Naive thymus-derived CD4-positive, alpha-beta T cell (primary cell): ENCODE measurements around the gene TMEM72. TPM values are rescaled to one million over a fixed set of nuclear protein-coding genes. Genes with fewer than 3 reads are reported as not detected.

Experiments used
- ATAC-seq: fragments of 150-1000 bp; cut with Tn5 transposase; 2 replicates; pipeline ENCODE4 v1.10.0; 2021; ENCODE audit warnings: mild to moderate bottlenecking, moderate library complexity
- CTCF ChIA-PET: fragments of 350-600 bp; sonication (Branson Sonifier 250); formaldehyde crosslinking; loops from one replicate; lab custom pipeline; 2021; ENCODE audit warnings: antibody characterized with exemption; lab: Charles Lee
- POLR2A ChIA-PET: fragments of 350-600 bp; sonication (Branson Sonifier 250); formaldehyde crosslinking; loops from one replicate; lab custom pipeline; 2021; ENCODE audit warnings: antibody characterized with exemption, inconsistent platforms; lab: Charles Lee
- DNase-seq, 9 donors: peaks; one replicate each; pipeline versions ENCODE4 v3.0.0 to v3.0.0-alpha.2; 2020 to 2022; ENCODE audit warnings: mixed read lengths in 1 of 9
- H3K27ac ChIP-seq: one replicate; pipeline ENCODE4 v1.7.0; 2013; ENCODE audit warnings: mild to moderate bottlenecking, low read depth, low read length, moderate library complexity
- H3K27me3 ChIP-seq, 2 donors: one replicate each; pipeline ENCODE4 v1.7.0; 2013; ENCODE audit warnings: low read length in 2 of 2, mild to moderate bottlenecking in 2 of 2, moderate library complexity in 2 of 2; ENCODE audit not compliant: control insufficient read depth in 2 of 2, insufficient read depth in 2 of 2
- H3K36me3 ChIP-seq, 3 experiments: 1 replicate in 2 of 3; 2 replicates in 1 of 3; pipeline ENCODE4 v1.7.0; 2013; ENCODE audit warnings: low read length in 3 of 3, mild to moderate bottlenecking in 3 of 3, moderate library complexity in 1 of 3; ENCODE audit not compliant: insufficient read depth in 3 of 3, control insufficient read depth in 2 of 3
- H3K4me1 ChIP-seq, 2 donors: one replicate each; pipeline ENCODE4 v1.7.0; 2013; ENCODE audit warnings: low read length in 2 of 2, mild to moderate bottlenecking in 2 of 2, moderate library complexity in 1 of 2; ENCODE audit not compliant: control insufficient read depth in 2 of 2, insufficient read depth in 2 of 2
- H3K4me3 ChIP-seq: 2 replicates; pipeline ENCODE4 v1.7.0; 2013; ENCODE audit warnings: mild to moderate bottlenecking, low read length
- H3K9me3 ChIP-seq, 3 experiments: 1 replicate in 2 of 3; 2 replicates in 1 of 3; pipeline ENCODE4 v1.7.0; 2013; ENCODE audit warnings: low read length in 3 of 3; ENCODE audit not compliant: control insufficient read depth in 2 of 3
- H3K27ac Mint-ChIP-seq, 9 donors: one replicate each; pipeline ENCODE4 v1.8.0; 2020 to 2022; ENCODE audit warnings: mixed read lengths in 9 of 9, mild to moderate bottlenecking in 8 of 9, moderate library complexity in 5 of 9, inconsistent platforms in 2 of 9
- H3K27me3 Mint-ChIP-seq, 5 donors: one replicate each; pipeline ENCODE4 v1.8.0; 2021 to 2022; ENCODE audit warnings: mixed read lengths in 5 of 5, mild to moderate bottlenecking in 1 of 5
- H3K36me3 Mint-ChIP-seq, 5 donors: one replicate each; pipeline ENCODE4 v1.8.0; 2020 to 2022; ENCODE audit warnings: mixed read lengths in 5 of 5, mild to moderate bottlenecking in 3 of 5, inconsistent platforms in 1 of 5
- H3K4me1 Mint-ChIP-seq, 7 donors: one replicate each; pipeline ENCODE4 v1.8.0; 2020 to 2022; ENCODE audit warnings: mixed read lengths in 7 of 7, mild to moderate bottlenecking in 3 of 7, inconsistent platforms in 1 of 7
- H3K4me3 Mint-ChIP-seq, 10 donors: one replicate each; pipeline ENCODE4 v1.8.0; 2020 to 2022; ENCODE audit warnings: mild to moderate bottlenecking in 10 of 10, mixed read lengths in 10 of 10, moderate library complexity in 6 of 10, inconsistent platforms in 2 of 10
- H3K9me3 Mint-ChIP-seq, 11 donors: one replicate each; pipeline ENCODE4 v1.8.0; 2020 to 2022; ENCODE audit warnings: mixed read lengths in 11 of 11, mild to moderate bottlenecking in 4 of 11, inconsistent platforms in 1 of 11, moderate library complexity in 1 of 11
- intact Hi-C, 2 donors: fragments of 100-400 bp; cut with micrococcal nuclease; formaldehyde crosslinking; loops; one replicate each; pipeline ENCODE4 v1.15.1; 2023
- polyA plus RNA-seq, 2 donors: library from polyadenylated mRNA; unstranded; fragments of 300-500 nt; fragmentation: Illumina TruSeq; gene quantifications; one replicate each; pipeline ENCODE4 v1.2.3, GENCODE V29; 2021
- total RNA-seq, 6 experiments: library from RNA in 5 of 6; stranded (reverse) in 5 of 6; gene quantifications; 1 replicate in 5 of 6; 2 replicates in 1 of 6; pipeline ENCODE4 v1.2.3 and lab custom pipeline; 2021 to 2026

TMEM72 gene
- total and polyA plus RNA-seq, 7 experiments from 2014 or later = not detected

GRCh38 chr10:44984671-44985101 lies 73.5 kb downstream of the TMEM72 start:
- Mint-ChIP-seq H3K4me1 (peaks cover 0 to 21% (median 0%) of the 10 kb centered on the region in 7 donors), H3K27me3 (peaks cover 0 to 5% (median 0%) of the 10 kb centered on the region in 5 donors), H3K4me3 (no peak overlapping the region), H3K36me3 (peaks cover 0 to 5% (median 0%) of the 10 kb centered on the region in 5 donors), H3K9me3 (no peaks in the 10 kb centered on the region), H3K27ac (no peak overlapping the region)
- POLR2A ChIA-PET = no interaction called here
- no peak overlapping the region for H3K4me3 ChIP-seq
- DNase-seq (no peak), ATAC-seq (no peak)
- H3K36me3 ChIP-seq = no peaks in the 10 kb centered on the region
- CTCF ChIA-PET = no interaction called here
- no peaks in the 10 kb centered on the region for H3K27me3 ChIP-seq
- H3K27ac ChIP-seq = no peak overlapping the region
- no peaks in the 10 kb centered on the region for H3K9me3 ChIP-seq
- intact Hi-C loops = no loop called here
- no peaks in the 10 kb centered on the region for H3K4me1 ChIP-seq

DNA sequence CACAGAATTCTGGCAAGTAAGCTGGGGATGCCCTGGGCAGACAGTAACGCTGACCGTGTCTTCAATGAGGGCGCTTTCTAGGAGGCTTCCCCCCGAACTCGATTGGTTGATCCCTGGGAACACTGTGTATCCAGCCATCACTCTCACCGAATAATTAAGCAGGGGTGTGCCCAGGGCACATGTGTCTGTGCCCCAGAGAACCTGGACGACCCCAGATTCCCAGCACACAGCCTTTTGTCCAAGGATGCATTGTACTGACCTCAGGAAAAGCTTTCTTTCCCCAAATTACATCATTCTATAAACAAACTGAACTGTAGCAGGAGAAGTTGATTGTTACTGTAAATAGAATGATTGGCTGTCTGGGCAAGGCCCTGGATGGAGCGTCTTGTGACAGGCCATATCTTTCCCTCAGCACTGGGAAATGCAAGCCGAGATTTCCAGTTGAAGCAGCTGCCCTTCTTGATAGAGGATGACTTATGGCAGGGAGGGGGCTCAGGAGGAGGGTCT lies 74.1 kb downstream of the TMEM72 start:
- H3K4me3 Mint-ChIP-seq = no peak overlapping the region
- Histone ChIP-seq H3K4me1 (no peaks in the 10 kb centered on the region), H3K9me3 (no peaks in the 10 kb centered on the region), H3K27me3 (no peaks in the 10 kb centered on the region), H3K27ac (no peak overlapping the region), H3K36me3 (no peaks in the 10 kb centered on the region), H3K4me3 (no peak overlapping the region)
- POLR2A ChIA-PET = no interaction called here
- H3K4me1 Mint-ChIP-seq = peaks cover 0 to 21% (median 0%) of the 10 kb centered on the region in 7 donors
- peaks cover 0 to 7% (median 3%) of the 10 kb centered on the region in 5 donors for H3K27me3 Mint-ChIP-seq
- ATAC-seq = no peak
- H3K36me3 Mint-ChIP-seq = peaks cover 0 to 5% (median 0%) of the 10 kb centered on the region in 5 donors
- CTCF ChIA-PET = no interaction called here
- no peak for DNase-seq
- no peak overlapping the region for H3K27ac Mint-ChIP-seq
- no peaks in the 10 kb centered on the region for H3K9me3 Mint-ChIP-seq
- intact Hi-C loops = no loop called here

DNA sequence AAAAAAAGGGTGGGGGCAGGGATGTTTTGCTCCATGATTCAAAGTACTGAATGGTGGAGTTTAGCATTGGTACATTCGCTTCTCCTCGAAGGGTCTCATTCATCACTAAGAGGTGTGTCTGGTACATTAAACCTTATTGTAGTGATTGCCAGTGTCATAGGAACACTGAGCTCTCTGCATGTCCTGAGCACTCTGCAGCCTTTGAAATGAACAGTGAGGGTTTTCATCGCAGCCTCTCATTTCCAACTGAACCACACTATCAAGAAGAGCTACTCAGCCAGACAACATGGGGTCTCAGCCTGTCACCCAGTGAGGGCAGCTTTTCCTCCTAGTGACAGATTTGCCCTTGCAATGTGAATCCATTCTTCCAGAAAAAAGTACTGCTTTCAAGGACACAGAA lies 75.0 kb downstream of the TMEM72 start:
- peaks cover 0 to 14% (median 0%) of the 10 kb centered on the region in 7 donors for H3K4me1 Mint-ChIP-seq
- Histone ChIP-seq H3K27me3 (no peaks in the 10 kb centered on the region), H3K9me3 (no peaks in the 10 kb centered on the region), H3K4me3 (no peak overlapping the region), H3K36me3 (no peaks in the 10 kb centered on the region), H3K27ac (no peak overlapping the region), H3K4me1 (no peaks in the 10 kb centered on the region)
- DNase-seq (peak in 1 of 9 donors; percentile 8), ATAC-seq (no peak)
- no peak overlapping the region for H3K27ac Mint-ChIP-seq
- H3K27me3 Mint-ChIP-seq = peaks cover 0 to 15% (median 5%) of the 10 kb centered on the region in 5 donors
- intact Hi-C loops = no loop called here
- POLR2A ChIA-PET = interaction anchor here (0.6 kb wide), 1 partner anchor 686 kb away, joined by 3 read pairs; no protein-coding TSS in a partner anchor
- H3K36me3 Mint-ChIP-seq = peaks cover 0 to 5% (median 0%) of the 10 kb centered on the region in 5 donors
- H3K4me3 Mint-ChIP-seq = no peak overlapping the region
- no peaks in the 10 kb centered on the region for H3K9me3 Mint-ChIP-seq
- CTCF ChIA-PET = no interaction called here

Other genes with a start within 250 kb of the TMEM72 start
- 10 to 100 TPM in 1 of 5 experiments, 1 to 10 TPM in 4; 1.9 to 53.4 (median 3.0) TPM for gene RASSF4, start 48.5 kb downstream of the TMEM72 start, total RNA-seq
- 1 to 10 TPM in 1 of 2 donors, under 1 TPM in 1; 0.84 to 1.3 TPM for gene RASSF4, start 48.5 kb downstream of the TMEM72 start, polyA plus RNA-seq
- gene DEPP1, start 67.5 kb downstream of the TMEM72 start, total RNA-seq = 1 to 10 TPM in 1 of 5 experiments, under 1 TPM in 3, not detected in 1; 0.24 to 4.0 (median 0.61) TPM
- under 1 TPM; 0.41 to 0.67 TPM for gene DEPP1, start 67.5 kb downstream of the TMEM72 start, polyA plus RNA-seq
- gene ZNF22, start 89.6 kb downstream of the TMEM72 start, total RNA-seq = 10 to 100 TPM; 13.1 to 33.6 (median 27.4) TPM
- gene ZNF22, start 89.6 kb downstream of the TMEM72 start, polyA plus RNA-seq = 10 to 100 TPM; 41.1 to 44.7 TPM